Measurements from ENCODE around the gene RCL1.

Gene RCL1

GRCh38 chr9:4852419-4852818, 59.7 kb downstream of the RCL1 start:
- H3K4me2 ChIP-seq (ENCODE audit: low read length), result no peak overlapping the region
- H3F3A ChIP-seq (ENCODE audit: insufficient read depth, low read length), result no peaks in the 10 kb centered on the region
- no peak overlapping the region for H2AFZ ChIP-seq (ENCODE audit: low read length)
- TF ChIP-seq EZH2 (IDR thresholded peaks at IDR 0.05; ENCODE audit: borderline replicate concordance, low read length), result no peak
- TF ChIP-seq CTCF (IDR thresholded peaks at IDR 0.05; ENCODE audit: low read length), result no peak
- no peaks in the 10 kb centered on the region for H4K20me1 ChIP-seq (ENCODE audit: insufficient read depth, low read length)
- no peaks in the 10 kb centered on the region for H3K27me3 ChIP-seq (ENCODE audit: insufficient read depth, low read length)
- peaks cover 77% of the 10 kb centered on the region for H3K36me3 ChIP-seq (ENCODE audit: insufficient read depth, low read length)
- no peak overlapping the region for H3K4me3 ChIP-seq (ENCODE audit: low read depth, low read length, poor library complexity, severe bottlenecking)
- H3K27ac ChIP-seq (ENCODE audit: low read depth, low read length, poor library complexity, severe bottlenecking), result no peak overlapping the region
- H3K4me1 ChIP-seq (ENCODE audit: insufficient read depth, low read length, severe bottlenecking), result no peaks in the 10 kb centered on the region
- no peak overlapping the region for H3K9ac ChIP-seq (ENCODE audit: low read length)
- H3K9me2 ChIP-seq (ENCODE audit: low read depth, low read length), result no peaks in the 10 kb centered on the region
- no peaks in the 10 kb centered on the region for H3K9me3 ChIP-seq (ENCODE audit: low read length)
- H3K79me2 ChIP-seq (ENCODE audit: insufficient read depth, low read length), result no peaks in the 10 kb centered on the region

GRCh38 chr9:4854265-4854590, 61.5 kb downstream of the RCL1 start:
- Histone ChIP-seq H3K4me3 (ENCODE audit: low read depth, low read length, poor library complexity, severe bottlenecking) (no peak overlapping the region), H3K9me2 (ENCODE audit: low read depth, low read length) (no peaks in the 10 kb centered on the region), H3K27me3 (ENCODE audit: insufficient read depth, low read length) (no peaks in the 10 kb centered on the region), H3K4me2 (ENCODE audit: low read length) (no peak overlapping the region), H4K20me1 (ENCODE audit: insufficient read depth, low read length) (no peaks in the 10 kb centered on the region), H3K79me2 (ENCODE audit: insufficient read depth, low read length) (no peaks in the 10 kb centered on the region), H3K27ac (ENCODE audit: low read depth, low read length, poor library complexity, severe bottlenecking) (no peak overlapping the region), H3K36me3 (ENCODE audit: insufficient read depth, low read length) (peaks cover 78% of the 10 kb centered on the region), H3K4me1 (ENCODE audit: insufficient read depth, low read length, severe bottlenecking) (no peaks in the 10 kb centered on the region), H3K9me3 (ENCODE audit: low read length) (no peaks in the 10 kb centered on the region), H2AFZ (ENCODE audit: low read length) (no peak overlapping the region), H3K9ac (ENCODE audit: low read length) (no peak overlapping the region), H3F3A (ENCODE audit: insufficient read depth, low read length) (no peaks in the 10 kb centered on the region)
- no peak for TF ChIP-seq EZH2 (IDR thresholded peaks at IDR 0.05; ENCODE audit: borderline replicate concordance, low read length)
- no peak for TF ChIP-seq CTCF (IDR thresholded peaks at IDR 0.05; ENCODE audit: low read length)

GRCh38 chr9:4855841-4856240, 63.1 kb downstream of the RCL1 start:
- Histone ChIP-seq H3K27me3 (ENCODE audit: insufficient read depth, low read length) (no peaks in the 10 kb centered on the region), H2AFZ (ENCODE audit: low read length) (no peak overlapping the region), H3K79me2 (ENCODE audit: insufficient read depth, low read length) (no peaks in the 10 kb centered on the region), H4K20me1 (ENCODE audit: insufficient read depth, low read length) (no peaks in the 10 kb centered on the region), H3K4me2 (ENCODE audit: low read length) (no peak overlapping the region), H3K4me1 (ENCODE audit: insufficient read depth, low read length, severe bottlenecking) (no peaks in the 10 kb centered on the region), H3K27ac (ENCODE audit: low read depth, low read length, poor library complexity, severe bottlenecking) (no peak overlapping the region), H3F3A (ENCODE audit: insufficient read depth, low read length) (no peaks in the 10 kb centered on the region), H3K36me3 (ENCODE audit: insufficient read depth, low read length) (peaks cover 78% of the 10 kb centered on the region), H3K9ac (ENCODE audit: low read length) (no peak overlapping the region), H3K4me3 (ENCODE audit: low read depth, low read length, poor library complexity, severe bottlenecking) (no peak overlapping the region), H3K9me2 (ENCODE audit: low read depth, low read length) (no peaks in the 10 kb centered on the region), H3K9me3 (ENCODE audit: low read length) (no peaks in the 10 kb centered on the region)
- no peak for TF ChIP-seq CTCF (IDR thresholded peaks at IDR 0.05; ENCODE audit: low read length)
